Measurements from ENCODE around the gene RBMS1. TPM values are rescaled to one million over a fixed set of nuclear protein-coding genes. Genes with fewer than 3 reads are reported as not detected.
"Not testable (repeated sequence)": the region's sequence is repeated elsewhere in the genome, so short reads cannot be mapped to it uniquely, and the experiment has no call there.

The RBMS1 gene
- total and polyA plus RNA-seq, 4 donors, result 49.5 to 215 (median 76.3) TPM

GRCh38 chr2:160425434-160426151, 68.0 kb downstream of the RBMS1 start:
- Histone ChIP-seq H3K27ac (ENCODE audit: low read depth in 1 of 2, low read length in 1 of 2) (peak overlapping the region; percentile 70 to 83), H3K9me3 (ENCODE audit: control insufficient read depth in 4 of 4, insufficient read depth in 3 of 4, low read length in 3 of 4) (peaks cover 0 to 4% (median 2%) of the 10 kb centered on the region in 4 donors), H3K9ac (ENCODE audit: insufficient read depth in 1 of 2, low read length in 2 of 2) (no peak overlapping the region), H3K4me1 (ENCODE audit: control insufficient read depth in 5 of 5, insufficient read depth in 5 of 5, low read length in 5 of 5) (peaks cover 0 to 47% (median 20%) of the 10 kb centered on the region in 5 donors), H3K36me3 (ENCODE audit: control insufficient read depth in 4 of 4, insufficient read depth in 4 of 4, low read length in 4 of 4) (peaks cover 0 to 3% (median 0%) of the 10 kb centered on the region in 4 donors), H3K4me3 (no peak overlapping the region), H3K27me3 (ENCODE audit: control insufficient read depth in 3 of 3, insufficient read depth in 3 of 3, low read length in 2 of 3) (no peaks in the 10 kb centered on the region)
- 55 to 74% methylated on average over 4 of the region's 4 CpGs for WGBS, 2 donors
- ATAC-seq (ENCODE audit: insufficient read depth, low FRiP score) (peak; percentile 44), DNase-seq (peak in 2 of 3 donors; percentile 62 to 70)
- TF ChIP-seq, protein P1, sequence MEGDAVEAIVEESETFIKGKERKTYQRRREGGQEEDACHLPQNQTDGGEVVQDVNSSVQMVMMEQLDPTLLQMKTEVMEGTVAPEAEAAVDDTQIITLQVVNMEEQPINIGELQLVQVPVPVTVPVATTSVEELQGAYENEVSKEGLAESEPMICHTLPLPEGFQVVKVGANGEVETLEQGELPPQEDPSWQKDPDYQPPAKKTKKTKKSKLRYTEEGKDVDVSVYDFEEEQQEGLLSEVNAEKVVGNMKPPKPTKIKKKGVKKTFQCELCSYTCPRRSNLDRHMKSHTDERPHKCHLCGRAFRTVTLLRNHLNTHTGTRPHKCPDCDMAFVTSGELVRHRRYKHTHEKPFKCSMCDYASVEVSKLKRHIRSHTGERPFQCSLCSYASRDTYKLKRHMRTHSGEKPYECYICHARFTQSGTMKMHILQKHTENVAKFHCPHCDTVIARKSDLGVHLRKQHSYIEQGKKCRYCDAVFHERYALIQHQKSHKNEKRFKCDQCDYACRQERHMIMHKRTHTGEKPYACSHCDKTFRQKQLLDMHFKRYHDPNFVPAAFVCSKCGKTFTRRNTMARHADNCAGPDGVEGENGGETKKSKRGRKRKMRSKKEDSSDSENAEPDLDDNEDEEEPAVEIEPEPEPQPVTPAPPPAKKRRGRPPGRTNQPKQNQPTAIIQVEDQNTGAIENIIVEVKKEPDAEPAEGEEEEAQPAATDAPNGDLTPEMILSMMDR (IDR thresholded peaks at IDR 0.05; ENCODE audit: control extremely low read depth, extremely low read depth), result no peak

GRCh38 chr2:160423126-160423525, 70.5 kb downstream of the RBMS1 start:
- peak in 2 of 3 donors; percentile 50 to 64 for DNase-seq
- no peak overlapping the region for H3K4me3 ChIP-seq
- peaks cover 1 to 37% (median 21%) of the 10 kb centered on the region in 5 donors for H3K4me1 ChIP-seq (ENCODE audit: control insufficient read depth in 5 of 5, insufficient read depth in 5 of 5, low read length in 5 of 5)
- TF ChIP-seq, protein P1 (IDR thresholded peaks at IDR 0.05; ENCODE audit: control extremely low read depth, extremely low read depth), result no peak
- WGBS, 2 donors, result 78 to 87% methylated on average over 4 of the region's 4 CpGs
- no peaks in the 10 kb centered on the region for H3K36me3 ChIP-seq (ENCODE audit: control insufficient read depth in 4 of 4, insufficient read depth in 4 of 4, low read length in 4 of 4)
- H3K27ac ChIP-seq (ENCODE audit: low read depth in 1 of 2, low read length in 1 of 2), result peak overlapping the region in 1 of 2 donors; percentile 45
- ATAC-seq (ENCODE audit: insufficient read depth, low FRiP score), result no peak
- no peaks in the 10 kb centered on the region for H3K27me3 ChIP-seq (ENCODE audit: control insufficient read depth in 3 of 3, insufficient read depth in 3 of 3, low read length in 2 of 3)
- no peak overlapping the region for H3K9ac ChIP-seq (ENCODE audit: insufficient read depth in 1 of 2, low read length in 2 of 2)
- no peaks in the 10 kb centered on the region for H3K9me3 ChIP-seq (ENCODE audit: control insufficient read depth in 4 of 4, insufficient read depth in 3 of 4, low read length in 3 of 4)

GRCh38 chr2:160421646-160422501, 71.7 kb downstream of the RBMS1 start:
- H3K27ac ChIP-seq (ENCODE audit: low read depth in 1 of 2, low read length in 1 of 2); DNase-seq; H3K27me3 ChIP-seq (ENCODE audit: control insufficient read depth in 3 of 3, insufficient read depth in 3 of 3, low read length in 2 of 3); H3K9ac ChIP-seq (ENCODE audit: insufficient read depth in 1 of 2, low read length in 2 of 2); ATAC-seq (ENCODE audit: insufficient read depth, low FRiP score); H3K36me3 ChIP-seq (ENCODE audit: control insufficient read depth in 4 of 4, insufficient read depth in 4 of 4, low read length in 4 of 4); H3K4me3 ChIP-seq; H3K9me3 ChIP-seq (ENCODE audit: control insufficient read depth in 4 of 4, insufficient read depth in 3 of 4, low read length in 3 of 4): not testable (repeated sequence)
- WGBS, 2 donors, result 77 to 81% methylated on average over 3 of the region's 3 CpGs
- H3K4me1 ChIP-seq (ENCODE audit: control insufficient read depth in 5 of 5, insufficient read depth in 5 of 5, low read length in 5 of 5), result peaks cover 1 to 24% (median 23%) of the 10 kb centered on the region in 5 donors

DNA sequence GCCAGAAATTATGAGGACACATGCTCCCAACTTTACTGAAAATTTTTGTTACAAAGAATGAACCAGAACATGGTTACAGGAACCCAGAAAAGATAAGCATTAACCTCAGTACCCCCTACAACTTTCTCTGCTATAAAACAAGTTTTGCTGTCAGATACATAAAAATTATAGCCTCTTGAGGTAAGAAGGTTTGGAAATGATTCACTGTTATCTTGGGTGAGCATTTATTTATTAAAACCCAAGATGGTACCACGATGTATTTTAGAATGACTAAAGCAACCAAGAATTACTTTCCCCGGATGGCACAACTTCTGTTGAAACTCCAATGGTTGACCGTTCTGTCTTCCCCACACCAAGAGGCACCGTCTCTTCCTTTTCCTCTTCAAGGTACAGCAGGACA, 72.9 kb downstream of the RBMS1 start:
- Histone ChIP-seq H3K27ac (ENCODE audit: low read depth in 1 of 2, low read length in 1 of 2) (peak overlapping the region; percentile 24 to 60), H3K4me3 (no peak overlapping the region), H3K4me1 (ENCODE audit: control insufficient read depth in 5 of 5, insufficient read depth in 5 of 5, low read length in 5 of 5) (peaks cover 1 to 19% (median 13%) of the 10 kb centered on the region in 5 donors), H3K27me3 (ENCODE audit: control insufficient read depth in 3 of 3, insufficient read depth in 3 of 3, low read length in 2 of 3) (no peaks in the 10 kb centered on the region), H3K9me3 (ENCODE audit: control insufficient read depth in 4 of 4, insufficient read depth in 3 of 4, low read length in 3 of 4) (no peaks in the 10 kb centered on the region), H3K9ac (ENCODE audit: insufficient read depth in 1 of 2, low read length in 2 of 2) (no peak overlapping the region), H3K36me3 (ENCODE audit: control insufficient read depth in 4 of 4, insufficient read depth in 4 of 4, low read length in 4 of 4) (no peaks in the 10 kb centered on the region)
- WGBS, 2 donors, result 41 to 84% methylated on average over 4 of the region's 4 CpGs
- no peak for ATAC-seq (ENCODE audit: insufficient read depth, low FRiP score)
- no peak for DNase-seq
- TF ChIP-seq, protein P1 (IDR thresholded peaks at IDR 0.05; ENCODE audit: control extremely low read depth, extremely low read depth), result no peak

Measured in lung (tissue), 12 donors.